HTERT RPE-1 (cell line): Measurements from ENCODE around the gene CCDC201.
"Not testable (repeated sequence)": the region's sequence is repeated elsewhere in the genome, so short reads cannot be mapped to it uniquely, and the experiment has no call there.

Experiments
- in situ Hi-C: fragments of 300-500 bp; cut with MboI; formaldehyde crosslinking; loops from 4 replicates; pipeline ENCODE4 v1.14.3; 2020; ENCODE audit warnings: low sequenced_read_pairs

Gene CCDC201

DNA sequence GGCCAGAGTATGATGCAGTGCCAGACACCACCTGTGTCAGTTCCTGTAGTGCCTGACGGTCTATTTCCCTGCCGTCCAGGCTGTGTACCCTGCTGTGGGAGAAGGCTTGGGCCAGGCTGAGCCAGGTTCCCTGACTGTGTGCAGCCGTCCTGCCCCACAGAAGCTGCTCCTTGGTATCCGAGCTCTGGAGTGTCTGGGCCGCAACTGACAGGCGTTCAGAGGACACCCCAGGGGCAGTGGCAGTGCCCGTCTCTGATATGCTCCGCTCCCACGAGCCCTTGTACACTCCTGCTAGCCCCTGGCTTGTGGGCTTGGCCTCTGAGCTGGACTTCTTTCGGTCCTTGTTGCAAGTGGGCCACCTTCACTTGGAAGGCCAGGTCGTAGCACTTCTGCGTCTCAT lies 55.0 kb downstream of the CCDC201 start:
- in situ Hi-C loops, result not testable (repeated sequence)

DNA sequence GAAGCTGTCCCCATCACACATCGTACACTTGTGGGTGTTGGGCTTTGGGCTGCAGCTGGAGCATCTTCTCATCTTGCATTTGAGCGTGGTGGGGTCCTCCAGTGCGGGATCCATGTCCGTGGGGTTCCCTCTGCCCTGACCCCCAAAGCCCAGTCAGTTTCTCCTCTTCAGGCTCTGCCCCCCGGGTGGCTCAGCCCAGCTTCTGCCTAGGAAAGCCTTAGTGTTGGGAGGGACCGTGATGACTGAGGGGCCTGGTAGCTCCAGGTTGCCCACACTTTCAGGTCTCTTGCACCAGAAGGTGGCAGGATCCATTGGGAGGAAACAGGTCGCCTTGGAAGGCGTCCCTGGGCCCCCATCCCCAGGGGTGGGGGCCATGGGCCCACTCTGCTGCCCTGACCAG lies 55.9 kb downstream of the CCDC201 start:
- in situ Hi-C loops, result not testable (repeated sequence)

DNA sequence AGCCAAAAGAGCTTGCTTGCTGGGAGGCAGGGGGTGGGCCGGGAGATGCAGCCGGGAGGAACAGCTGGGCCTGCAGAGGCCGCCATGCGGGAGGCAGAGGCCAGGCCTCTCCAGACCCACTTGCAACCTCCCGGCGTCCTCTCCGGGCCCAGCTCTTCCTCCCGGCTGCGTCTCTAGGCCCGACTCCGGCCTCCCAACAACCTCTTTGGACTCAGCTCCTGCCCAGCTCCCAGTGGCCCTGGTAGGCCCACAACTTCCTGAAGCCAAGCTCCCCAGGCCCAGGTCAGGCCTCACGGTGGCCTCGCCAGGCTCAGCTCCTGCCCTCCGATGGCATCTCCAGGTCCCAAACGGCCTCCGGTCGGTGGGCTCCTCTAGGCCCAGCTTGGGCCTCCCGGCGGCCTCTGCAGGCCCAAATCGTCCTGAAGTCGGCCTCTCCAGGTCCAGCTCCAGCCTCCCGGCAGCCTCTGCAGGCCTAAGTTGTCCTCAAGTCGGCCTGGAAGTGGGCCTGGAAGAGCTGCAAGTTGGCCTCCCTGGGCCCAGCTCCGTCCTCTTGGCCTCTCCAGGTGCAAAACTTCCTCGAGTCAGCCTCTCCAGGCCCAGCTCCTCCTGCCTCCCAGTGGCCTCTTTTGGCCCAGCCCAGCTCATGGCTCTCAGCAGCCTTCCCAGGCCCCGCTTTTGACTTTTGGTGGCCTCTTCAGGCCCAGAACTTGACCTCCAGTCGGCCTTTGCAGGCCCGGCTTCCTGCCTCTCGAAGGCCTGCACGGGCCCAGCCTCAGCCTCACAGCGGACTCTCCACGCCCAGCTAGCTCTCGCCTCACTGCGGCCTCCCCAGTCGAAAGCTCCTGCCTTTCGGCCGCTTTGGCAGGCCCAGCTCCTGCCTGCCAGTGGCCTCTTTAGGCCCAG lies 58.4 kb downstream of the CCDC201 start:
- in situ Hi-C loops, result not testable (repeated sequence)

GRCh38 chr7:45813771-45814170 lies 59.1 kb downstream of the CCDC201 start:
- in situ Hi-C loops, result not testable (repeated sequence)

DNA sequence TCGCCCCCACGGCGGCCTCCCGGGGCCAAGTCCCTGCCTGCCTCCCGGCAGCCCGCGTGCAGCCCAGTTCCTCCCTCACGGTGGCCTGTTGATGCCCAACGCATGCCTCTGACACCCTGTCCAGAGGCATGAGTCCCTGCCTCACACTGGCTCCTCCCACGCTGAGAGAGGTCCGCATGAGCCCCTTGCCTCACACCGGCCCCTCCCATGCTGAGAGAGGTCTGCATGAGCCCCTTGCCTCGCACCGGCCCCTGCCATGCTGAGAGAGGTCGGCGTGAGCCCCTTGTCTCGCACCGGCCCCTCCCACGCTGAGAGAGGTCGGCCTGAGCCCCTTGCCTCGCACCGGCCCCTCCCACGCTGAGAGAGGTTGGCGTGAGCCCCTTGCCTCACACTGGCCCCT lies 59.9 kb downstream of the CCDC201 start:
- in situ Hi-C loops, result no loop called here

DNA sequence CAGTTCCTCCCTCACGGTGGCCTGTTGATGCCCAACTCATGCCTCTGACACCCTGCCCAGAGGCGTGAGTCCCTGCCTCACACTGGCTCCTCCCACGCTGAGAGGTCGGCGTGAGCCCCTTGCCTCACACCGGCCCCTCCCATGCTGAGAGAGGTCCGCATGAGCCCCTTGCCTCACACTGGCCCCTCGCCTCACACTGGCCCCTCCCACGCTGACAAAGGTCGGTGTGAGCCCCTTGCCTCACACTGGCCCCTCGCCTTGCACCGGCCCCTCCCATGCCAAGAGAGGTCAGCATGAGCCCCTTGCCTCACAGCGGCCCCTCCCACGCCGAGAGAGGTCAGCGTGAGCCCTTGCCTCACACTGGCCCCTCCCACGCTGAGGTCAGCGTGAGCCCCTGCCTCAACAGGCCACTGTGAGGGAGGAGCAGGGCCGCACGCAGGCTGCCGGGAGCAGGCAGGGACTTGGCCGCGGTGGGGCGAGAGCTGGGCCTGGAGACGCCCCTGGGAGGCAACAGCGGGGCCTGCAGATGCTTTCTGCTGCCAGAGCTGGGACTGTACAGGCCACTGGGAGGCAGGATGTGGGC lies 61.1 kb downstream of the CCDC201 start:
- in situ Hi-C loops, result not testable (repeated sequence)

DNA sequence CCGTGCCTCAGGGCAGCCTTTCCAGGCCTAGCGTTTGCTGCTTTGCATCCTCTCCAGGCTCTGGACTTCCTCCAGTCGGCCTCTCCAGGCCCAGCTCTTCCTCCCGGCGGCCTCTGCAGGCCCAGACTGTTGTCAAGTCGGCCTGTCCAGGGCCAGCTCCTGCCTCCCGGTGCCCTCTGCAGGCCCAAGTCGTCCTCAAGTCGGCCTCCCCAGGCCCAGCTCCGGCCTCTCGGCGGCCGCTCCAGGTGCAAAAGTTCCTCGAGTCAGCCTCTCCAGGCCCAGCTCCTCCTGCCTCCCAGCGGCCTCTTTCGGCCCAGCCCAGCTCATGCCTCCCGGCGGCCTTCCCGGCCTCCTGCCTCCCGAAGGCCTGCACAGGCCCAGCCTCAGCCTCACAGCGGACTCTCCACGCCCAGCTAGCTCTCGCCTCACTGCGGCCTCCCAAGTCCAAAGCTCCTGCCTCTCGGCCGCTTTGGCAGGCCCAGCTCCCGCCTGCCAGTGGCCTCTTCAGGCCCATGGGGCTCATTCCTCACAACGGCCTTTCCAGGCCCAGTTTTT lies 62.4 kb downstream of the CCDC201 start:
- in situ Hi-C loops, result not testable (repeated sequence)
